SK-N-SH treated with all-trans-retinoic acid at 6 μM for 48 hours (cell line): Measurements from ENCODE around the gene SYT7.
A peak's percentile ranks its signal among the peaks of the same experiment; 100 is the strongest.

Source experiments
- ATAC-seq: fragments of 200-7000 bp; cut with Tn5 transposase; 3 replicates; pipeline ENCODE4 v1.9.1; 2020; ENCODE audit warnings: mild to moderate bottlenecking, moderate library complexity
- ARNTL ChIP-seq: fragments of 450-650 bp; formaldehyde crosslinking; IDR thresholded peaks from 2 replicates; pipeline ENCODE4 v1.5.0; 2020; ENCODE audit warnings: low read depth, mild to moderate bottlenecking, moderate library complexity, borderline replicate concordance
- GLIS3 ChIP-seq: fragments of 250-450 bp; sonication (Bioruptor Pico); IDR thresholded peaks from 2 replicates; pipeline ENCODE4 v1.5.0; 2020; ENCODE audit warnings: mild to moderate bottlenecking, moderate library complexity
- ISL1 ChIP-seq: fragments of 250-450 bp; sonication (Bioruptor Pico); IDR thresholded peaks from 2 replicates; pipeline ENCODE4 v2.1.2; 2022; ENCODE audit warnings: mild to moderate bottlenecking, moderate library complexity
- OSR1 ChIP-seq: fragments of 250-450 bp; sonication (Bioruptor Pico); IDR thresholded peaks from 2 replicates; pipeline ENCODE4 v1.8.0; 2022; ENCODE audit warnings: moderate library complexity, mild to moderate bottlenecking, inconsistent platforms
- PATZ1 ChIP-seq: fragments of 250-450 bp; sonication (Bioruptor Pico); IDR thresholded peaks from 2 replicates; pipeline ENCODE4 v1.8.0; 2020; ENCODE audit warnings: mild to moderate bottlenecking, moderate library complexity, borderline replicate concordance
- RARB ChIP-seq: fragments of 250-450 bp; sonication (Bioruptor Pico); IDR thresholded peaks from 2 replicates; pipeline ENCODE4 v1.8.0; 2021; ENCODE audit warnings: mild to moderate bottlenecking, moderate library complexity
- TCF4 ChIP-seq: fragments of 250-450 bp; sonication (Bioruptor Pico); IDR thresholded peaks from 2 replicates; pipeline ENCODE4 v1.8.0; 2021; ENCODE audit warnings: mild to moderate bottlenecking, moderate library complexity, borderline replicate concordance
- TOX ChIP-seq: fragments of 250-450 bp; sonication (Bioruptor Pico); IDR thresholded peaks from 2 replicates; pipeline ENCODE4 v1.8.0; 2021; ENCODE audit warnings: mild to moderate bottlenecking, moderate library complexity, borderline replicate concordance
- TSHZ2 ChIP-seq: fragments of 250-450 bp; sonication (Bioruptor Pico); IDR thresholded peaks from 2 replicates; pipeline ENCODE4 v1.5.0; 2020; ENCODE audit warnings: mild to moderate bottlenecking, moderate library complexity
- ZC3H10 ChIP-seq: fragments of 250-450 bp; sonication (Bioruptor Pico); IDR thresholded peaks from 2 replicates; pipeline ENCODE4 v1.5.1; 2021; ENCODE audit warnings: mild to moderate bottlenecking, moderate library complexity
- ZFP3 ChIP-seq: fragments of 250-450 bp; sonication (Bioruptor Pico); IDR thresholded peaks from 2 replicates; pipeline ENCODE4 v1.5.0; 2020; ENCODE audit warnings: mild to moderate bottlenecking, moderate library complexity
- ZFP30 ChIP-seq: fragments of 450-650 bp; formaldehyde crosslinking; IDR thresholded peaks from 2 replicates; pipeline ENCODE4 v1.5.0; 2022; ENCODE audit warnings: mild to moderate bottlenecking, moderate library complexity
- ZNF70 ChIP-seq: fragments of 450-650 bp; formaldehyde crosslinking; IDR thresholded peaks from 2 replicates; pipeline ENCODE4 v1.5.0; 2020; ENCODE audit warnings: mild to moderate bottlenecking, moderate library complexity
- ZNF8 ChIP-seq: fragments of 450-650 bp; formaldehyde crosslinking; IDR thresholded peaks from 2 replicates; pipeline ENCODE4 v1.5.0; 2020; ENCODE audit warnings: mild to moderate bottlenecking, moderate library complexity
- TF ChIP-seq, protein P1 (sequence below): fragments of 250-450 bp; sonication (Bioruptor Pico); IDR thresholded peaks from 2 replicates; pipeline ENCODE4 v1.5.1; 2021; ENCODE audit warnings: mild to moderate bottlenecking, moderate library complexity
- TF ChIP-seq, protein P2 (sequence below): fragments of 250-450 bp; sonication (Bioruptor Pico); IDR thresholded peaks from 2 replicates; pipeline ENCODE4 v1.5.1; 2020; ENCODE audit warnings: low read depth, mild to moderate bottlenecking, moderate library complexity

SYT7 gene, protein sequence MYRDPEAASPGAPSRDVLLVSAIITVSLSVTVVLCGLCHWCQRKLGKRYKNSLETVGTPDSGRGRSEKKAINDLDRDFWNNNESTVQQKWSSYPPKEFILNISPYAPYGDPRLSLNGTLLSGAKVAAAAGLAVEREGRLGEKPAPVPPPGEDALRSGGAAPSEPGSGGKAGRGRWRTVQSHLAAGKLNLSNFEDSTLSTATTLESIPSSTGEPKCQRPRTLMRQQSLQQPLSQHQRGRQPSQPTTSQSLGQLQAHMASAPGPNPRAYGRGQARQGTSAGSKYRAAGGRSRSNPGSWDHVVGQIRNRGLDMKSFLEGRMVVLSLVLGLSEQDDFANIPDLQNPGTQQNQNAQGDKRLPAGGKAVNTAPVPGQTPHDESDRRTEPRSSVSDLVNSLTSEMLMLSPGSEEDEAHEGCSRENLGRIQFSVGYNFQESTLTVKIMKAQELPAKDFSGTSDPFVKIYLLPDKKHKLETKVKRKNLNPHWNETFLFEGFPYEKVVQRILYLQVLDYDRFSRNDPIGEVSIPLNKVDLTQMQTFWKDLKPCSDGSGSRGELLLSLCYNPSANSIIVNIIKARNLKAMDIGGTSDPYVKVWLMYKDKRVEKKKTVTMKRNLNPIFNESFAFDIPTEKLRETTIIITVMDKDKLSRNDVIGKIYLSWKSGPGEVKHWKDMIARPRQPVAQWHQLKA

GRCh38 chr11:61581030-61581928 is at the start of gene SYT7:
SYT7 (minus strand) TSS chr11:61581076; CDS start chr11:61580820, 256 bp downstream.
- TF ChIP-seq, protein P1, sequence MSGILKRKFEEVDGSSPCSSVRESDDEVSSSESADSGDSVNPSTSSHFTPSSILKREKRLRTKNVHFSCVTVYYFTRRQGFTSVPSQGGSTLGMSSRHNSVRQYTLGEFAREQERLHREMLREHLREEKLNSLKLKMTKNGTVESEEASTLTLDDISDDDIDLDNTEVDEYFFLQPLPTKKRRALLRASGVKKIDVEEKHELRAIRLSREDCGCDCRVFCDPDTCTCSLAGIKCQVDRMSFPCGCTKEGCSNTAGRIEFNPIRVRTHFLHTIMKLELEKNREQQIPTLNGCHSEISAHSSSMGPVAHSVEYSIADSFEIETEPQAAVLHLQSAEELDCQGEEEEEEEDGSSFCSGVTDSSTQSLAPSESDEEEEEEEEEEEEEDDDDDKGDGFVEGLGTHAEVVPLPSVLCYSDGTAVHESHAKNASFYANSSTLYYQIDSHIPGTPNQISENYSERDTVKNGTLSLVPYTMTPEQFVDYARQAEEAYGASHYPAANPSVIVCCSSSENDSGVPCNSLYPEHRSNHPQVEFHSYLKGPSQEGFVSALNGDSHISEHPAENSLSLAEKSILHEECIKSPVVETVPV (CRISPR knock-in tag) = no peak
- TF ChIP-seq, protein P2, sequence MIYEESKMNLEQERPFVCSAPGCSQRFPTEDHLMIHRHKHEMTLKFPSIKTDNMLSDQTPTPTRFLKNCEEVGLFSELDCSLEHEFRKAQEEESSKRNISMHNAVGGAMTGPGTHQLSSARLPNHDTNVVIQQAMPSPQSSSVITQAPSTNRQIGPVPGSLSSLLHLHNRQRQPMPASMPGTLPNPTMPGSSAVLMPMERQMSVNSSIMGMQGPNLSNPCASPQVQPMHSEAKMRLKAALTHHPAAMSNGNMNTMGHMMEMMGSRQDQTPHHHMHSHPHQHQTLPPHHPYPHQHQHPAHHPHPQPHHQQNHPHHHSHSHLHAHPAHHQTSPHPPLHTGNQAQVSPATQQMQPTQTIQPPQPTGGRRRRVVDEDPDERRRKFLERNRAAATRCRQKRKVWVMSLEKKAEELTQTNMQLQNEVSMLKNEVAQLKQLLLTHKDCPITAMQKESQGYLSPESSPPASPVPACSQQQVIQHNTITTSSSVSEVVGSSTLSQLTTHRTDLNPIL (CRISPR knock-in tag) = no peak
- 0 out of 2 replicates have a peak, but pooled peaks have one; percentile 30 for TF ChIP-seq ZNF70
- peak; percentile 90 for ATAC-seq

DNA sequence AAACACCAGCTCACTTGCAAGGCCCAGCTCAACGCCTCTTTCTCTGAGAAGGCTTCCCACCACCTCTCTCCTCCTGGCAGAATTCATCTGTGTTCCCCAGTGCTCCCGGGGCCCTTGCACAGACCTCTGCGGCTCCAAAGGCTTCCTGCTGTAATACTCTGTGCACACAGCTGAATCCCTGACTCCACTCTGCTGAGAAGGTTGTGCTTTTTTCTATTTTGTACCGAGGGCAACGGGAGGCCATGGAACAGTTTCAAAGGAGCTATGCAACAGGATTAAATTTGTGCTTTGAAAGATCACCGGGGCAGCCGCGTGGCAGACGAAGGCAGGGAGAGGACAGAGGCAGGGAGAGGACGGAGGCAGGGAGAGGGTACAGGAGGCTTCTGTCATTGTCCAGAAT is 49.2 kb upstream of the SYT7 start:
- TF ChIP-seq ARNTL (CRISPR knock-in tag) (no peak), ZFP3 (CRISPR knock-in tag) (no peak), PATZ1 (CRISPR knock-in tag) (no peak), ZC3H10 (no peak), ISL1 (no peak)
- ATAC-seq = no peak

GRCh38 chr11:61629082-61629833 is 48.4 kb upstream of the SYT7 start:
- ATAC-seq = no peak
- TF ChIP-seq PATZ1 (CRISPR knock-in tag) (no peak), RARB (CRISPR knock-in tag) (no peak), ZC3H10 (no peak), ZNF8 (CRISPR knock-in tag) (no peak), TCF4 (CRISPR knock-in tag) (no peak), GLIS3 (CRISPR knock-in tag) (no peak), ZFP30 (CRISPR knock-in tag) (no peak), TOX (CRISPR knock-in tag) (no peak), ARNTL (CRISPR knock-in tag) (no peak), TSHZ2 (CRISPR knock-in tag) (no peak), OSR1 (no peak)
